ENCODE data around the gene EPHA8.

Gene EPHA8

DNA sequence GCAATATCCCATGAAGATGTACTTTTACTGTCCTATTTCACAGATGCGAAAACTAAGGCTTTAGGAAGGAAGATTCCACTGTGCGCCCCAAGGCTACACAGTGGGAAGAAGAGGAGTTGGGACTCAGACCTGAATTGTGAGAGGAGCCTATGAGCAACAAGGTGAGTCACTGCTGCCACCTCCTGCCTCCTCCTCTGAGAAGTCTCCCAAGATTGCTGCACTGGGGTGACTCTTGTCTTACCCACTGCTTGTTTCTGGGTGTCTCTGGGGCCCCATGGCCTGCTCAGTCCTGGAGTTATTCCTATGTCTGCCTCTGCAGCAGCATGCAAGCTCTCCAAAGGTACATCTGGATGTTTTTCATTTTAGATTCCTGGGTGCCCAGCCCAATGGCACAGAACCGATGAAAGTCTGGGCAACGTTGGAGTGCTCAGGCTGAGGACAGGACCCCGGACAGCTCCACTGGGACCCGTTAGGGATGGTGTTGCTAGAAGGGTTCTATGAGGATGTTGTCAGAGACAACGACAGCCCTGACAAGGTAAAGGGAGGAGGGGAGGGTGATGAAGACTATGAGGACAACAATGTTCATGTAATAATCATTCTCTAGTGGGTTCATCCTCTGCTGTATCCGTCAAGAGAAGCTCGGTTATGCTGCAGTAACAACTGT is 62.1 kb downstream of the EPHA8 start:
- no peak for DNase-seq

DNA sequence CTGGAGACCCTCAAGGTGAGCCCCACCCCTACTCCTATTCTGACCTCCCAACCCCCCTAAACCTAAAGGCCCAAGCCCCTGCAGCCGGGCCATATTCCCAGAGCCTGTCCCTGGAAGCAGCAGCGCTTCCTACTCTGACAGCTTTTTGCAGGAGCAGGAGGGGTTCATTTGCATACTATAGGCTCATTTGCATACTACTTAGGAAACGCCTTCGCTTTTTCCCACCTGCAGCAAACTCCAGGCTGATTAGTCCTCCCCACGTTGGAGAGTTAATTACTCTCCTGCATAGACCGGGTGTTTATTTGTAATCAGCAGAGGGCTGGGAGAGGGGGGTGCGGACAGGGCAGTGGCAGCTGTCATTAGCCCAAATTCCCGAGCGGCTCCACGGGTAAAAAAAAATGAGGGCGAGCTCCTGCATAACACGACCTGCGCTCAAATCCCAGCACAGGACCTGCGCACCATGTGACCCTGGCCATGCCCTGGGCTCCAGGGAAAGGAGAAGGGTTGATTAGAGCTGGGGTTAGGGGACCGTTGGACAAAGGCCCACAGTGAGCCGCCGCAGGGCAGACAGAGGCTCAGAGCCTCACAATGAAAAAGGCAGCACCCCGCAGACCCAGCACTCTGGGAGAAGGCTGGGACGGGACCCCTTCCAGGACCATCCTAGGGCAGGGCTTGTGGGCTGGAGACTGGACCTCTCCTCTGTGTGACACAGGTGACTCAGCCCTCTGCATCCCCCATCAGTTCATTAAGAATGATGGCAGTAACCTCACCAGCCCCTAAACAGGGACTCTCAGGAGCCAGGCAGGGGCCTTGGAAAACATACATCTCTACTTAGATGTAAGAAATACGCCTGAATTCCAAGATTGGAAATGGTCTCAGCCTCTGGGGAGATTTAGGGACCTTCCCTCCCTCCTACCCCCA is 63.2 kb downstream of the EPHA8 start:
- no peak for DNase-seq

DNA sequence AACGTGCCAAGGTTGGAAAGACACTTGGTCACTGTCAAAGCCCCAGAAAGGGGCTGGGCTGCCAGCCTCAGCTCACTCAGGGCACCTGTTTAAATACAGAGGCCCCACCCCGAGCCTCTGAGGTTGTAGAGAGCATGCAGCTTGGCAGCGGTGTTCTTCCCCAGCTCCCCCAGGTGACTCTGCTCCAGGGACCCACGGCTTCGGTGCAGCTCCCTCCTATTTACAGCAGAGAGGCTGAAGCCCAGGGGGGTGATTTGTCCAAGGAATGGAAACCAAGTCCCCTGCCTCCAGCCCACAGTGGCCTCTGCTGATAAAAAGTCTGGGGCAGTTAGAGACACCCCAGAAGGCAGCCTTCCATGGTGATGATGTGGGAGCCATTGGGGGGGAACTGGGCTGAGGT is 64.0 kb downstream of the EPHA8 start:
- DNase-seq = no peak

DNA sequence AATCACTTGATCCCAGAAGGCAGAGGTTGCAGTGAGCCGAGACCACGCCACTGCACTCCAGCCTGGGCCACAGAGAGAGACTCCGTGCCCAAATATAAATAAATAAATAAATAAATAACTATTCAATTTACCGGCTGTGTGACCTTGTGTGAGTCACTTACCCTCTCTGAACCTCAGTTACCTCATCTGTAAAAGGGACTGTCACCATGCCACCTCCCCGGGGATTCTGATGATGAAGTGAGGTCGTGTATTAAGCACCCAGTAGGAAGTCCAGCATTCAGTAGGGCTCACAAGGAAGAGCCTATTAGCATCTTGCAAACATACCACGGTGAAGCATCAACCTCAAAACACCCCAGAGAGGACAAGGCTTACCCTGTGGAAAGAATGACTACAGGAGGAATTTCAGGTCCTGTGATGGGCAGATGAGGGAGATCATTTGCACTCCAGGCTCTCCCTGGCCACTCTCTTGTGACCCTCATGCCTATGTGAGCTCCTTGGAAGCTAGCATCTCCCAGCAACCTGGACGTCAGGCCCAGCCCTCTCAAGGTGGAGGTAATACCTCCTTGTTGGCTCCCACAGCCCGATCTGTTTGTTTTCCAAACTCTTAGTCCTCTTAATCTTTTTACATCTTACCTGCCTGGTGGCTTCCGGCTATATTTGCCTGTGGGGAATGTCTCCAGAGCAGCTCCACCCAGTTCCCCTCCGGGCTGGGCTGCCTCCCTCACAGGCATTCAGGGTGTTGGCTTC is 65.6 kb downstream of the EPHA8 start:
- DNase-seq = no peak

DNA sequence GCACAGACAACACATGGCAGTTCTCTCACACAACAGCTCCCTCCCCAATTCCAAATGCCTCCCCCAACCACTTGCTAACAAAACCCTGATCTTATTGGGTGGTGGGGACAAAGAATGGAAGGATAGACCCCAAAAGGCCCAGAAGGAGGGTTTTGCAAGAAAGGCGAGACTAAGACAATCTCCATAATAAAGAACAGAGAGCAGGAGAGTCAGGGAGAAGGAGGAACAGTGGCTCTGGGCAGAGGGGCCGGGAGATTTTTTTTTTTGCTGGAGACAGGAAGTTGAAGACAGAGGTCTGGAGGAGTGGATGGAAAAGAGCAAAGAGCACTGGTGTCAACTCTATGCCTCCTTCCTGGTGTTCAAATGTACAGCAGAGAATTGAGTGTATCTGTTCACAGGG is 66.6 kb downstream of the EPHA8 start:
- DNase-seq = no peak

DNA sequence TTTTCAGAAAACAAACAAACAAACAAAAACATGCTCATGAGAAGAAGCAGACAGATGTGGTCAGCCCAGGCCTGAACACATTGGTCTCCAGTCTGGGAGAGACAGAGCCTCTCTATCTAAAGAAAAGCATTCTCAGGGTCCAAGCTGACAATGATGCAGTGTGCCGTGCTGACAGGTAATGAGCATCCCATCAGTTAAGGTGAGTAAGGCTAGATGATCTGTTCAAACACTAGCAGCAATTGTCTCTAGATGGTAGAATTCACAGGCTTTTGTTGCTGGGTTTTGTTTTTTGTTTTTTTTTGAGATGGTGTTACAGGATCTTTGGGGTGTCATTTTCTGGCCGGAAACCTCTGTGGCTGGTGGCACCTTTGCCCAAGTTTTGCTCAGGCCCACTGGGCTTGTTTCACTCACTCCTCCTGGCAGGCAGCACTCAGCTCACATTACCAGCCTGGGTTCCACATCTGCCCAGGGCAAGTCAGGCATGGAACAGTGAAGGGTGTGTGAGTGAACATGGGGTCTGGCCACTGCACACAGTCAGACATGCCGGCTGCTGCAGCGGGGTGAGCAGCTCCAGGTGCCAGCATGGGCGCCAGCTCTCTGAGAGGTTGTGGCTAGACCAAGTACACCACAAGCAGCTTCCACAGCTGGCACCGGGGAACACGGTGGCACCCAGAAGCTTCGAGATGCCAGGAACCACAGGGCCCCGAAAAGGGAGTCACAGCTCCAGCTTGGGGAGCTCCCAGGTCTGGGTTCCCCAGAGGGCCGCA is 70.6 kb downstream of the EPHA8 start:
- no peak for DNase-seq

DNA sequence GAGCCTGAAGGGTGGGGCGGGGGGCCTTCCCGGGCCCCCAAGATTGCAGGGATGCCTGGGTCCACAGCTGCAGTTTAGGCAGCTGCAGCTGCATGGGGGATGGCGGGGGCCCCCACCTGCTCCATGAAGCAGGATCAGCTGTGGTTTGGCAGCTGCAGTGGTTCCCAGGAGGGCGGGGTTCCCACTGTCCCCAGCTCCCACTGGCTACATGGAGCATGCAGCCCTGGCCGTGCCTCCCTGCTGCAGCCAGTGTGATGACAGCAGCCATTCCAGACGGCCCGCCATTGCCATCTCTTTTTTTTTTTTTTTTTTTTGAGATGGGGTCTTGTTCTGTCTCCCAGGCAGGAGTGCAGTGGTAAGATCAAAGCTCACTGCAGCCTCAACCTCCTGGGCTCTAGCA is 72.1 kb downstream of the EPHA8 start:
- no peak for DNase-seq

DNA sequence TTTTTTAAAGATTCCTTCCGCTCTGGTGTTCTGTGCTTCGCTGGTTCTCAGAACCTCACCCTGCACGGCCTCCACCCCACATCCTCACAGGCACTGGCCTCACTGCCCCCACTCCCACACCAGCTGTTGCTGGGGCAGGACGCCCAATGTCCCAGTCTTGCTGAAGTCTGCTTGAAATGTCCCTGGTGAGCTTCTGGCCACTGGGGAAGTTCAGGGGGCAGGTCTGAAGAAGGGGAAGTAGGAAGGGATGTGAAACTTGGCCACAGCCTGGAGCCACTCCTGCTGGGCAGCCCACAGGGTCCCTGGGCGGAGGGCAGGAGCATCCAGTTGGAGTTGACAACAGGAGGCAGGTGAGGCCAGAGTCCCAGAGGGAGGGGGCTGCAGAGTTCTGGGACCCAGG is 73.1 kb downstream of the EPHA8 start, which contains the start of gene C1QA:
Gene C1QA (plus strand): TSS at position 276 of the 400 bp plus-strand sequence. CDS start 989 bp downstream, outside the sequence.
- no peak for DNase-seq

DNA sequence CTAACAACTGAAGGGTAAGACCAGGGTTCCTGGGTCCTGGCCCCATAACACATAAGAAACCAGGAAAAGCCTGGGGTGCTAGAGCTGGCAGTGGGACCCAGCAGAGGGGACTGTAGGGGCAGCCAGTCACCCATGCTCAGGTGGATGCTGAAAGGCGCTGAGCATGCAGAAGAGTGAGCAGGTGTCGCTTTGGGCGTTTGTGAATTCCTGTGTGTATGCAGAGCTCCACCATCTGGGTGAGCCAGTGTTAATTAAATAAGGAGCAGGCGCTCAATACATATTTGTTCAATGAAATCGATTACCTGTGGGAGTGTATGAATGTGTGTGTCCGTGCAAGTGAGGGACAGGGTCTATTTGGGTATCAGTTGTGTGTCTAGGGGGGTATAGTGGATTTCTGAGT is 73.6 kb downstream of the EPHA8 start:
- no peak for DNase-seq

DNA sequence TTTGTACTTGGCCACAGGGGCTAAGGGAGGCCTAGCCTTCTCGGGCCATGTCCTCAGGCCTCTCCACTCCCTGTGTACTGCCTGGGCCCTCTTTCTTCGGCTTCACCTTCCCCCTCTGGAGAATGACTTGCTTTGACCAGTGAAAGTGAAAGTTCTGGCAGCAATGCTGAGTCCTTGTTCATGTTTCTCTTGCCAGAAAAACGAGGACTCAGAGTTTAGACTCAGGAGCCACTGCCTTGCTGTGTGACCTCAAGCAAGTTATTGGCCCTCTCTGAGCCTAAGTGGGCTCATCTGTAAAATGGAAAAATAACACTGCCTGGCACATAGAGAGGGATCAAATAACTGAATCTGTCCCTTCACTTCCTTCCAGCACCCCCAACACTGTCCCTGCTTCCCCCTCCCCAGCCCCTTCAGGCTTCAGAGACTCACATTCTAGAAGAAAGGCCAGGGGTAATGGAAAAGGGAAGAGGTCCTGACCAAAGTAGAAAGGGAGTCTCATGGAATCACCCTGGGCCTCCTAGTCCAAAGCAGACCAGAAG is 74.7 kb downstream of the EPHA8 start:
- no peak for DNase-seq

DNA sequence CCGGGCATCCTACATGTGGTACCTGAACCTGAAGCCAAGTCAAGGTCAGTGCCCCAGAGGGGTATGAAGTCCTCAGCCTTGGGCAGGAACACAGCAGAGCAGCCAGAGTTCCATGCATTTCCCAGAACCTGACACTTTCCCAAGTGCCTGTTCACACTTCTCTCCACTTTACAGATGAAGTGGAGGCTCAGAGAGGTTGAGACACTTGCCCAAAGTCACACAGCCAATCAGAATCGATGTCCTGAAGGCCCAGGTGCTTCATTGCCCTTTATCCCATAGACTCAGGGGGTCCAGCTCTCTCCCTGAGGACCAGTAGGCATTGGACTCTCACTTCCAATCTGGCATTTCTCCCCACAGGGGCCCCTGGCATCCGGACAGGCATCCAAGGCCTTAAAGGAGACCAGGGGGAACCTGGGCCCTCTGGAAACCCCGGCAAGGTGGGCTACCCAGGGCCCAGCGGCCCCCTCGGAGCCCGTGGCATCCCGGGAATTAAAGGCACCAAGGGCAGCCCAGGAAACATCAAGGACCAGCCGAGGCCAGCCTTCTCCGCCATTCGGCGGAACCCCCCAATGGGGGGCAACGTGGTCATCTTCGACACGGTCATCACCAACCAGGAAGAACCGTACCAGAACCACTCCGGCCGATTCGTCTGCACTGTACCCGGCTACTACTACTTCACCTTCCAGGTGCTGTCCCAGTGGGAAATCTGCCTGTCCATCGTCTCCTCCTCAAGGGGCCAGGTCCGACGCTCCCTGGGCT is 75.4 kb downstream of the EPHA8 start:
- no peak for DNase-seq

DNA sequence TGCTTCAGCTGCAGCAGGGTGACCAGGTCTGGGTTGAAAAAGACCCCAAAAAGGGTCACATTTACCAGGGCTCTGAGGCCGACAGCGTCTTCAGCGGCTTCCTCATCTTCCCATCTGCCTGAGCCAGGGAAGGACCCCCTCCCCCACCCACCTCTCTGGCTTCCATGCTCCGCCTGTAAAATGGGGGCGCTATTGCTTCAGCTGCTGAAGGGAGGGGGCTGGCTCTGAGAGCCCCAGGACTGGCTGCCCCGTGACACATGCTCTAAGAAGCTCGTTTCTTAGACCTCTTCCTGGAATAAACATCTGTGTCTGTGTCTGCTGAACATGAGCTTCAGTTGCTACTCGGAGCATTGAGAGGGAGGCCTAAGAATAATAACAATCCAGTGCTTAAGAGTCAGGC is 76.0 kb downstream of the EPHA8 start:
- DNase-seq = no peak

DNA sequence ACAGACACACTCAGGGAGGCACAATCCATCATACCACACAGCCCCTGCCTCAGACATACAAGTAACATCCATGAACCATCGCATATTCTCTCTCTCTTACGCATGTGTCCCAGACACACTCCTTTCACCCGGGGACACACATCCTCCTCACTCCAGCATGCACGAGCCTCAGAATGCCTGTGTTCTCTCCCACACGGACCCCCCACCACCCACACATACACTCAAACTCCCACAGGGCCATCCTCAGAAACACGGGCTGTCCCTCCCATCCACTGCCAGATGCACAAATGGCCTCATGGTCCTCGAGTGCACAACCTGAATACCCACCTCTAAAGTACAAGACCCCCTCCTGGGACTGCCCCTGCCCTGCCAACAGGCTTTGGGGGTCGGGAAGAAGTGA is 78.0 kb downstream of the EPHA8 start:
- no peak for DNase-seq

DNA sequence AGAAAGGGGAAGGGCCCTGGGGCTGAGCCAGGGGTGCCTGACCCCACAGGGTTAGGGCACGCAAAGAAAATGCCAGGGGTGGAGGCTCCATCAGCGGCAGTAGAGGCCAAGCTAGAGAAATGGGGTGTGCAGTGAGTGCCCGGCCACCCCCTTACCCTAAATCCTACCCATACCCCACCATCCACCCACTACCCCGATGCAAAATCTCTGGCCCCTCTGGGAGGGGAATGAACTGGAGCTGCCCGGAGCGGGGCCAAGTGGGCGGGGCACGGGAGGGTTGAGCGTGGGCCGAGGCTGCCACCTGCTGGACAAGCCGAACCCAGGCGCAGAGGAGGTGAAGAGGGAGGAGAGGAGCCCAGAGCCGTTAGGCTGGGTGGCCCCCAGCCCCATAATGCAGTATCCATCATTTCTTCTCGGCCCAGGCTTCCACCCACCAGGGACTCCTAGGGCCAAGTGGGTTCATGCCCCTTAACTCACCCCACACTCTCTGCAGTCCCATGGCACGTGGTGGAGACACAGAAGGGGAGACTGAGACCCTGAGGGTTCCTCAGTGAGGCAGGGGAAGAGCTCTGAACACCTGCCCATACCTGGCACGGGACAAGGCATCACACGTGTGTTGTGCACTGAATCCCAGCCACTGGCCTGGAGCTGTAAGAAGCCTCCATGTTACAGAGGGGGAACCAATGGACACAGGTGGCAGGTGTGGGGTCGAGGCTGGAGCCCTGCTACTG is 78.8 kb downstream of the EPHA8 start:
- peak; percentile 56 to 72 for DNase-seq

DNA sequence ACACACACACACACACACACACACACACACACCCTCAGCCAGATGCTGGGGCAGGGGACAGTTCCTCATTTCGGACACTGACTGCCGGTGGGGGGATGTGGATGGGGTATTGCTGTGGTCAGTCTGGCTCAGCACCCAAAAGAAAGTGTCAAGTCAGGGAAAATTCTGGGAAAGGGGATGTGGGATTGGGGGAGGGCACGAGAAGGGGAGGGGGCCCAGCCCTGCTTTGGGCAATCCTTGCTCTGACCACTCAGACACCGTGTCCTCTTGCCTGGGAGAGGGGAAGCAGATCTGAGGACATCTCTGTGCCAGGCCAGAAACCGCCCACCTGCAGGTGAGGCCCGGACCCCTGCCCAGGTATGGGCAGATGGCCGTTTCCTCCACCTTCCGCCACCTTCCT is 80.1 kb downstream of the EPHA8 start, which contains the start of gene C1QC:
Gene C1QC (plus strand): TSS at position 253 of the 400 bp plus-strand sequence. CDS start 391 bp downstream, outside the sequence.
- no peak for DNase-seq

DNA sequence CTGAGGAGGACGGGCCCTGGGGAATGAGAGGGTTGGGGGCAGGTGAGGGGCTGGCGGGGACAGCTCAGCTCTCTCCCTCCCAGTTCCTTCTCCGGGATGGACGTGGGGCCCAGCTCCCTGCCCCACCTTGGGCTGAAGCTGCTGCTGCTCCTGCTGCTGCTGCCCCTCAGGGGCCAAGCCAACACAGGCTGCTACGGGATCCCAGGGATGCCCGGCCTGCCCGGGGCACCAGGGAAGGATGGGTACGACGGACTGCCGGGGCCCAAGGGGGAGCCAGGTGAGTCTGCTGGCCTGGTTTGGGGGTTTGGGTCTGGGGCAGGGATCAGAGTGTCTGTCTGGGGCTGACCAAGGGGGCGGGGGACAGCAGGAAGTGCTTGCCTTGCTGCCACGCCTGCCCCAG is 80.6 kb downstream of the EPHA8 start:
- no peak for DNase-seq

DNA sequence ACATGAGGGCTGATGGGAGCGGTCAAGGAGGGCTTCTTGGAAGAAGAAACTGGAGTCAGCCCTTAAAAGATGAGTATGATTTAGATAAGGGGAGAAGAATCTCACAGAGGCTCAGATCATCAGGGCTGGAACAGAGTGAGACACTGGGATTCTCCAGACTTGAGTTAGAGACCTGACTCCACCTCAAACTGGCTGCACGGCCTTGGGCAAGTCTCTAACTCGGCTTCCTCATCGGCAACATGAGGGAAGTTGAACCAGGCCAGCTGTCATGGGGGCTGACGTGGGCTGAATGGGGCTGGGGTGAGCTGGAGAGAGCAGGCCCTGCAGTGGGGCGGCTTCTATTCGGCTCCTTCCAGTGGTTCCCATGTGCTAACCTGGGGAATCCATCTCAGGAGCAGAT is 82.6 kb downstream of the EPHA8 start:
- DNase-seq = no peak

DNA sequence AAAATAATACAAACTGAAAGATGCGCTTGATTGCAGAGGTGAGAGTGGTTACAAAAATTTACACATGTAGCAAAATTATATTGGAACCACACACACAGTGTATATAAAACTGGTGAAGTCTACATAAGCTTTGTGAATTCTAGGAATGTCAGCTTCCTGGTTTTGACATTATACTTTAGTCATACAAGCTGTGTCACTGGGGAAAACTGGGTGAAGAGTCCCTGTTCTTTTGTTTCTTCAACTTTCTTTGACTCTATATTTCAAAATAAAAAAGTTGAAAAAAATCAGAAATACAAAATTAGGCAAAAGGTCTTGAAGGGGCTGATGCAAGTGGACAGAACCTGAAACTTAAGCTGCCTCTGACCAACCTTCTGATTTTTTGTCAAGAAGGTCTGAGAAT is 83.1 kb downstream of the EPHA8 start:
- no peak for DNase-seq

DNA sequence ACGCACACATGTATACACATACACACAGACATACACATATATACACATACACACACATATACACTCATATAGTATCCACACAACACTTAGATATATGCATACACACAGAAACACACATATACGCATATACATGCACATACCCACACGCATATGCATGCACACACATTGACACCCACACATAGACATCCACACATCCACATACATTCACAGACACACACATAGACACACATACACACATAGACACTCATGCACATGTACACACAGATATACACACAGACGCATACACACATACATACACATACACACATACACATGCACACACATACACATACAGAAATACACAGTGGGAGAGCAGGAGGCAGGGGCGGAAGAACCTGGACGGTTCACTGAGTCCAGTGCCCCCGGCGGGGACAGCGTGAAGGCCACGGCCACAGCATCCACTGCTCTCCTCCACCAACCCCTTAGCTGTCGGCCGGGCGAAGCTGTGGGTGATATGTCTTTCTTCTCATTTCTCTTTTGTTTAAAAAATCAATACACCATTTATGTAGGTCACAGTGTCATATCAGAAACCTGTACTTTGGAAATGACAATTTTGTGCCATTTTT is 86.9 kb downstream of the EPHA8 start:
- no peak for DNase-seq

Data from stimulated activated CD4-positive, alpha-beta T cell treated with anti-CD3 and anti-CD28 coated beads, Interleukin-4, amount 100 ng/mL, for 4 hours (primary cell).